KOPT-K1 (cell line): ENCODE data around the gene PCYT1B.
A peak's percentile ranks its signal among the peaks of the same experiment; 100 is the strongest.
"Not testable (repeated sequence)": the region's sequence is repeated elsewhere in the genome, so short reads cannot be mapped to it uniquely, and the experiment has no call there.

ENCODE experiments used
- H3K27ac ChIP-seq: fragments of 200-600 bp; sonication (generic); 2 replicates; pipeline ENCODE4 v1.5.1; 2016; ENCODE audit warnings: antibody characterized with exemption, mild to moderate bottlenecking, low read depth, low read length; ENCODE audit not compliant: poor library complexity, severe bottlenecking
- H3K36me3 ChIP-seq: fragments of 200-600 bp; sonication (generic); 2 replicates; pipeline ENCODE4 v1.5.1; 2017; ENCODE audit warnings: antibody characterized with exemption, mild to moderate bottlenecking, low read length, moderate library complexity; ENCODE audit not compliant: insufficient read depth
- H3K9me3 ChIP-seq: fragments of 200-600 bp; sonication (generic); 2 replicates; pipeline ENCODE4 v1.5.1; 2017; ENCODE audit warnings: antibody characterized with exemption, low read length, mild to moderate bottlenecking; ENCODE audit not compliant: insufficient read depth, poor library complexity, severe bottlenecking

Gene PCYT1B

DNA sequence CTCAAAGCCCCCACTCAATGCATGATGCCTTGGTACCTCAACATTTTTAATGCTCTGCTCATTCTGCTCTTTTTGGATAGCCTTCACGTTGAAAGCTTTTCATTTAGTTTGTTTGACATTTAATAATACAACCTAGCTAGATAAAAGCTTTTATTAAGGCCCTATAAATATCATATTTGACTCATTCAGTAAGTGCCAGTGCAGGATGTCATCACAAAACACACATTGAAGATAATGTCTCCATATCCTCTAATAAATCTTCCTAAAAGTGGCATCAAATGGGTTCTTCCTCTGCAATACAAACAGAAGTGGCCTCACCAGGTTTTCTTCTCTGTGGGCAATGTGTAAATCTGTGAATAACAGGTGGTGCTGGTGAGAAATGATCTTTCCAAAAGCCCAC is 12.0 kb upstream of the PCYT1B start:
- no peaks in the 10 kb centered on the region for H3K36me3 ChIP-seq
- H3K9me3 ChIP-seq, result no peaks in the 10 kb centered on the region
- no peak overlapping the region for H3K27ac ChIP-seq

DNA sequence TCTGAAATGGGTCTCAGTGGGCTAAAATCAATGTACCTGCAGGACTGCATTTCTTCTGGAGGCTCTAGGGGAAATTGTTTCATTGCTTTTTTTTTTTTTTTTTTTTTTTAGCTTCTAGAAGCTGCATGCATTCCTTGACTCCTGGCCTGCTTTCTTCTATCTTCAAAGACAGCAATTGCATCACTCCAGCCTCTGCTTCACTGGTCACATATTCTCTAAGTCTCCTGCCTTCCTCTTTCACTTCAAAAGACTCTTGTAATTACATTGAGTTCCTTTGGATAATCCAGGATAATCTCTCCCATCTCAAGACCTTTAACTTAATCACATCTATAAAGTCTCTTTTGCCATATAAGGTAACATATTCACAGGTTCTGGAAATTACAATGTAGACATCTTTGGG is 11.3 kb upstream of the PCYT1B start:
- no peaks in the 10 kb centered on the region for H3K9me3 ChIP-seq
- no peak overlapping the region for H3K27ac ChIP-seq
- no peaks in the 10 kb centered on the region for H3K36me3 ChIP-seq

- H3K27ac ChIP-seq, result no peak overlapping the region
- H3K9me3 ChIP-seq, result no peaks in the 10 kb centered on the region
- H3K36me3 ChIP-seq, result no peaks in the 10 kb centered on the region
Measured at GRCh38 chrX:24657671-24658386, 10.7 kb upstream of the PCYT1B start.

GRCh38 chrX:24655679-24656078 is 8.5 kb upstream of the PCYT1B start:
- H3K27ac ChIP-seq, H3K36me3 ChIP-seq, H3K9me3 ChIP-seq: not testable (repeated sequence)

DNA sequence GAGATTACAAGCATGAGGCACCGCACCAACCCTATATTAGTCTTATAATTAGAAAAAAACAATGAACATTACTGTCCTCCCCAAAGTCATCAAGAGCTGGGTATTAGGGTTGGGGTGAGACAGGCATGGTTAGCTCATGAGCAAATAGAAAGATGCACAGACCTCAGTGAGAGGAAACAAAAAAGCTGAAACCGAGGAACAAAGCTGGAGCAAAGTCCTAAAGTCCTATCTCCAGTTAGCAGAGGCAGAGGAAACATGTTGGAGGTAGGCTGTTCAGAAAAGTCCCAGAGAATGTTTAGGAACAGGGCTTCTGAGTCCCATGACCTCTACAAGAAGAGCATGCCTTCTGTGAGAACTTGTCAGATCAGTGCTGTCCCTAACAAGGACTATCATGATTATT is 4.6 kb upstream of the PCYT1B start:
- Histone ChIP-seq H3K27ac (no peak overlapping the region), H3K36me3 (no peaks in the 10 kb centered on the region), H3K9me3 (no peaks in the 10 kb centered on the region)

DNA sequence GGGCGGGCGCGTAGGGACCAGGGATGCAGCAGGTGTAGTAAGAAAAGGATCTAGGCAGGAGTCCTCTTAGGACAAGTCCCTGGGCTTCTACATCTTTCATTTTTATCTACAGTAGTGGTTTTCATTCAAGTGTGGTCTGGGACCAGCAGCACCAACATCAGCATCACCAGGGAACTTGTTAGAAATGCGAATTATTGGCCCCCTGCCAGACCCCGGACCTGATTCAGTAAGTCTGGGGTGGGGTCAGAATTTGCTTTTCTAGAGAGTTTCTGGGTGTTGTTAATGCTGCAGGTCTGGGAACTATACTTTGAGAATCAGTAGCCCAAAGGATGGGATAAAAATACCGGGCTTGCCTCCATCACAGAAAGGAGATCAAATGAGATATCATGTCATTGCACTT is 1.3 kb upstream of the PCYT1B start:
- no peaks in the 10 kb centered on the region for H3K9me3 ChIP-seq
- no peaks in the 10 kb centered on the region for H3K36me3 ChIP-seq
- no peak overlapping the region for H3K27ac ChIP-seq

- no peaks in the 10 kb centered on the region for H3K36me3 ChIP-seq
- H3K27ac ChIP-seq, result peak overlapping the region; percentile 75
- no peaks in the 10 kb centered on the region for H3K9me3 ChIP-seq
Measured at GRCh38 chrX:24646745-24647182, 383 bp downstream of the PCYT1B start.

DNA sequence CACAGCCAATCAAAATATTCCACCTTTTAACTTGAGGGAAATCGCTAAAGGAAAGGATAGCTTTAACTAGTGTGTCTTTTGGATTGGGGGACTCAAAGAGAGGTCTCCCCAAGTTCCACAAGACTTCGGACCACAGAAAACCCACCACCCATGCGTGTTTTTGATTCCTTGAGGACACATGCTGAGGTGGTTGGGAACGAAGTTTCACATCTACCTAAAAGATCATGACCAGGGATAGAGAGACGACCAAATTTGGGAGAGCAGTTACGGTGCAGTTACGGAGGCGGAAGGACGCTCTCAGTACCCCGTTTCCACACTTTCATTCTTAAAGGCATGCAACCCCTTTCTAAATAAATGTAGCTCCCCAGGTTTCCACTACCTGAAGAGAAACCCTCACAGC is 1.1 kb downstream of the PCYT1B start:
- H3K9me3 ChIP-seq, result no peaks in the 10 kb centered on the region
- no peak overlapping the region for H3K27ac ChIP-seq
- H3K36me3 ChIP-seq, result no peaks in the 10 kb centered on the region

GRCh38 chrX:24643116-24643515 is 4.0 kb downstream of the PCYT1B start:
- Histone ChIP-seq H3K27ac (no peak overlapping the region), H3K9me3 (no peaks in the 10 kb centered on the region), H3K36me3 (no peaks in the 10 kb centered on the region)

DNA sequence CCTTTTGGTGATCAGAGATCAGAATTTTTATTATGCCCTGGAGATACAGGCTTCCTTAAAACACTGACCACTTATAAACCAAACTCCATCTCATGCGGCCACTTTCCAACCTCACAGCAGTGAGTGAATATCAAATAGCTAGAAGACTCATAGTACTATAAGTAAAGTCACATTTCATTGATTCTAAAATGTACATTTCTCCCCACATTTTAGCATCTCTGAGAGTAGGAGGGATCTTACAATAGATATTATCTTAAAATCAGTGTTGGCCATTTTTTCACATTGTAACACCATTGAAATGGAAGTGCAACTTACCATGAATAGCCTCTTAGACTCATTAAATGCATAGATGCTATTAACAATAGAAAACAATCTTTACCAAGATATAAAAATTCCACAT is 17.4 kb downstream of the PCYT1B start:
- Histone ChIP-seq H3K27ac (no peak overlapping the region), H3K36me3 (no peaks in the 10 kb centered on the region), H3K9me3 (no peaks in the 10 kb centered on the region)

DNA sequence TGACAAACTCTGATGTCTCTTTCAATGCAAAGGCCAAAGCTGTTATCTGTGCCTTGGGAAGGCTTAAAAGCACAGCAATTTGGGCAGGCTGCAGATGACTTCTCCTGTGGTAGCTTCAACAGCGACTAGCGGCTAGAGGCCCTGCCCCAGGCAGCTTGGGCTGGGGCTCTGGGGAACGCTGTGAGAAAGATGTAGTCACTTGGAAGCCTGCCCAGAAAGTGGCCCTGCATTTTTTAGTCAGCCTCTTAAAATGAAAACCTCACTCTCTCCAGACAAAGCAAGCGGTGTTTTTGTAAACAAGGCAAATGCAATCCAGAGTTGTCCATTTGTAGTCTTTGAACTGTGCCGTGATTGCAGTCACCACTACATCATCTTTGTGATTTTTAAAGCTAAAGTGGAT is 27.5 kb downstream of the PCYT1B start:
- Histone ChIP-seq H3K27ac (no peak overlapping the region), H3K9me3 (no peaks in the 10 kb centered on the region), H3K36me3 (no peaks in the 10 kb centered on the region)

DNA sequence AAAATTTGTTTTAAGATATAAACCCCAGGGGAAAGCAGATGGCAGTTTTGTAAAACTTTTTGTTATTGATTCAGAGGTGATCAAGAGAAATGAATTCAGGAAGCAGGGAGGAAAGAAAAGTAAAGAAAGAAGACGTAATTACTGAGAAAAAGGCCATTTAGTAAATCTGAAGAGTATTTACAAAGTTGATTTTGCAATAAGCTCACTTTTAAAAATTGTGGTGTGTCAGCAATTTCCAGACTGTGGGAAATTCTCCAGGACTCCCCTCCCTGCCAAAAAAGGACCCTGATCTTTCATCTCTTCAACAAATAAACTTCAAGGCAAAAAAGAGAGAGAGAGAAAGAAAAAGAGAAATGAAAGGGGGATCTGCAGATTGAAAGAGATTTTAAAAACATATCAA is 36.6 kb downstream of the PCYT1B start:
- no peak overlapping the region for H3K27ac ChIP-seq
- H3K9me3 ChIP-seq, result no peaks in the 10 kb centered on the region
- H3K36me3 ChIP-seq, result no peaks in the 10 kb centered on the region

GRCh38 chrX:24607616-24608015 is 39.5 kb downstream of the PCYT1B start:
- no peaks in the 10 kb centered on the region for H3K9me3 ChIP-seq
- no peak overlapping the region for H3K27ac ChIP-seq
- H3K36me3 ChIP-seq, result no peaks in the 10 kb centered on the region

- H3K27ac ChIP-seq, H3K9me3 ChIP-seq, H3K36me3 ChIP-seq: not testable (repeated sequence)
Measured at GRCh38 chrX:24605941-24606340, 41.2 kb downstream of the PCYT1B start.

DNA sequence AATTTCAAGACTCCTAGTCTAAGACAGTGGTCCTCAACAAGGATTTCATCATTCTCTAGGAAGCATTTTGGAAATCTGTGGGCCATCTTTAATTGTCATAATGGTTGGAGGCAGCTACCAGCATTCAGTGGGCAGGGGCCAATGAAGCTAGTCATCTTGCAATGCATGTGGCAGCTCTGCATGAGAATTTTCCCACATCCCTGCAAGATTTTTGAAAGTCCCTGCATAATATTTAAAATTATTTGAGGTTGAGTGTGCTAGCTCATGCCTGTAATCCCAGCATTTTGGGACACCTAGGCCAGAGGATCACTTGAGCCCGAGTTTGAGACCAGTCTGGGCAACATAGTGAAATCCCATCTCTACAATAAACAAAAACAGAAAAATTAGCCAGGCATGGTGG is 44.0 kb downstream of the PCYT1B start:
- Histone ChIP-seq H3K36me3 (no peaks in the 10 kb centered on the region), H3K9me3 (no peaks in the 10 kb centered on the region), H3K27ac (no peak overlapping the region)

GRCh38 chrX:24601858-24602257 is 45.3 kb downstream of the PCYT1B start:
- no peaks in the 10 kb centered on the region for H3K36me3 ChIP-seq
- no peaks in the 10 kb centered on the region for H3K9me3 ChIP-seq
- H3K27ac ChIP-seq, result no peak overlapping the region
